ENCODE data around the gene PDE9A.

The PDE9A gene

DNA sequence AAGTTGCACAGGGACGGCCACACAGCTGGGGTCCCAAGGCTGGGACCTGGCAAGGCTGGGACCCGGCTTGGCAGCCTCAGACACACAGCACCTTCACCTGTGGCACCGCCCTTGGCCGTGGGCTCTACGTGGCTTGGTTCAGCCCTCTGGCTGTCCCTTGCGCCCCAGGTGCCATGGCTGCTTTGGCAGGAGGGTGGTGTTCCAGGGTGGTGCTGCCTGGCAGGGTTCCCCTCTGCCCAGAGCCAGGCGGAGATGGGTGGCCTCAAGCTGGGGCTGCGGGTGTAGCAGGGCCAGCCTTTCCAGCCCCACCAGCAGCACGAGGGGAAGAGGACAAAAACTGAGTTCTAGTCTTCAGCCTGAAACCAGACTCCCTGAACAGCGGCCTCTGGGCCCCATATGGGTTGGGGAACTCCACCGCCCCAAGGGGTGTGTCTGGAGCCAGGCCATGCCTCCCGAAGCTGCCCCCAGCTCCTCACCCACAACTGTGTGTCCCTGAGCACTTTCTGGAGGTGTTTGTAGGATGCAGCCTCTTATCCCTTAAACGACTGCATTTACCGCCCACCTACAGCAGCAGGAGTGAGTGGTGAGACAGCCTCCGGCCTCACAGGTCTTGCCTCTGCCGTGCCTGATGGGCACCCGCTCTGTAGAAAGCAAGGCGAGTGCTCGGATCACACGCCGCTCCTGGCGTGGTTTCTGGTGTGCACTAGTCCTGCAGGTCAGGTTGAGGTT, 92.3 kb downstream of the PDE9A start:
- DNase-seq, result no peak

DNA sequence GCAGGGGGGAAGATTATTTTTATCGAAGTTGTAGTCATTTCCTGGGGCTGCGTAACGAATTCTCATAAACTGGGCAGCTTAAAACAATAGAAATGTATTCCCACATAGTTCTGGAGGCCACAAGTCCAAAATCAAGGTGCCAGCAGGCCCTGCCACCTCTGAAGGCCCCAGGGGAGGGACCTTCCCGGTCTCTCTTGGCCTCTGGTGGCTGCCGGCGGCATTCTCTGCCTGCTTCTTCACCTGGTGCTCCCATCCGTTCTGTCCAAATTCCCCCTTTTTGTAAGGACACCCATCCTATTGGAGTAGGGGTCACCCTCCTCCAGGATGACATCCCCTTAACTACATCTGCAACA, 92.8 kb downstream of the PDE9A start:
- no peak for DNase-seq

DNA sequence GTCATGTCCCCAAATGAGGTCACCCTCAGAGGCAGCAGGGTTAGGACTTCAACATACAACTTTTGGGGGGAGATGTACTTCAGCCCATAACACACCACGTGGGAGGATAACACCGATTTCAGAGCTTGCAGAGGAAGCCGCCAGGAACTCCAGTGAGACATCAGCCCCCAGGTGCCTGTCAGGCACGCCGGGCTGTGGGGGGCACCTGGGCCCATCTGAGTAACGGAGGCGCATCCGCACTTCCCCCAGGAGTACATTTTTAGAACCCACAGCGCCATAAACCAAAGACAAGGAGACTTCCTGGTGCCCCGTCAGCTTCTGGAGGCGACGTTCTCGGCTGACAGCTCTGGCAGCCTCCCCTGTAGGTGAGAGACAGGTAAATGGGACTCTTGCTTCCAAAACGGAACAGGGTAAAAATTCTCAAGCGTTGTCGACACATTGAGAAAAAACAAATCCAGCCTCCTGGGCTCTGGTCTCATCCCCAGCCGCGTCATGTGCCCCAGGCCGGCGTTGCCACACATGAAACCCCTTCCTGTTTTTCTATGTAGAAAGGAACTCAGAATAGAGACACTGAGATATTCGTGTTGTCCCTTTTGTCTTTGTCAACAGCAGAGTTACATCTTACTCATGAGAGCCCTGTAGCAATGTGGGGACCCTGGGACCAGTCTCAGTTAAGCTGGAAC, 93.3 kb downstream of the PDE9A start:
- DNase-seq, result no peak

DNA sequence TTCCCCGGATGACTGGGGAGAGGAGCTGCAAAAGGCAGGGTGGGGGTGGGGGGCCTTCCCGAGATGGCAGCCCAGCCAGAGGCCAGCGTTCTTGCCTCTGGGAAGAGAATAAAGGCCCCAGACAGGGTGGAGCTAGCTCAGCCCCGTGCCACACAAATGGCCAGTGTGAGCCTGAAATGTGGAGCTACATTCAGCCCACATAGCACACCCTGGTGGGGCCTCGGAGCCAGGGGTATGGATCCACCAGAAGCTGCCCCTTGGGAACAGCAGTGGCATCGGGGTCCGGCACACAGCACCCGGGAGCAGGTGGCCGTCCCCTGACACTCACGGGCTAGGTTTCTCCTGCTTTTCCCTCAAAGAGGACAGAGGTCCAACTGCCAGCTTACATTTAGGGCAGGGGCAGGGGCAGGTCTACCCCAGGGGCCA, 93.9 kb downstream of the PDE9A start:
- DNase-seq, result no peak

DNA sequence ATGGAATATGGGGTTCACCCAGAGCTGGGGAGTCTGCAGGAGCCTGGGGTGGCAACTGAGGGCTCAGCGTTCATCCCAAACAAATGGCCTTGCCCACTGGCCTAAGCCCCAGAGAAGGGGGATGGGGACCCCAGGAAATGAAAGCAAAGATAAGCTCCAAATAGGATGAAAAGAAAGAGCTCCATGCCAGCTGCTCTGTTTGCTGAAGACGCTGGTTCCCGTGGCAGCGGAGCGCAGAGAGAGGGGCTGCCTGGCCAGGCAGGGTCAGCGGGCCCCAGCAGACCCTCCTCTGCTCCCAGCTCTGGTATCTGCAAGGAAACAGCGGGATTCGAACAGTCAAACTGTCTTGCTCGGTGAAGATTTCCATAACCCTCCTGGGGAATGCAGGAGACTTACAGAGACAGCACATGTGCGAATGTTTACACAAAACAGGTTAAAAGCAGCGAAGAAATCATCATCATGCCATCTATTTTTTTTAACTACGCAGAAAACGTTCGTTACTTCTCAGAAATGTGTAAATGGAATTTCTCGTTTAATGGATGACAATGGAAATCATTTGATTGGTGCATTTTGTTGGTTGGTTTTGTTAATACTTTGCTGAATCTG, 94.4 kb downstream of the PDE9A start:
- no peak for DNase-seq

DNA sequence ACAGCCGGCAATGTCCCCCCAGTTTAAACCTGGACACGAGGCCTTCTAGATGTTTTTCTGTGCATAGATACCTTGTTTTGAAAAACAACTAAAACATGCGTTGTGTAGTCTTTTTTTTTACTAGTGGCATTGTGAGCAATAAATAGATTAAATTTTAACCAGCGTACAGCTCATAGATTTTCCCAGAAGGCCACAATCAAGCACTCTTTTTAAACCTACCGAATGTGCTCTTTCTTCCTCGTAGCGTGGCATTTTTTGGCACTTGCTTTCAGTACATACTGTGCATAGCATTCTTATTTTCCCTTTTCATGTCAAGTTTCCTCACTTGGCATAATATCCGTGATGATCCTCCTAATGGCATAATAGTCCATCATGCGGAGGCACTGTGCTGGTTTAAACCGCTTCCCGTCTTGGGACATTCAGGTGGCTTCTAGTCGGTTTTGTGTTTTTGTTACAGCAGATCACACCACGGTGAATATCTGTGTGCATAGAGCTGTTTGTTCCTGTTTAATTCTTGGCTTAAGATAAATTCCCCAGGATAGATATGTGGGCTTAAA, 95.3 kb downstream of the PDE9A start:
- no peak for DNase-seq

DNA sequence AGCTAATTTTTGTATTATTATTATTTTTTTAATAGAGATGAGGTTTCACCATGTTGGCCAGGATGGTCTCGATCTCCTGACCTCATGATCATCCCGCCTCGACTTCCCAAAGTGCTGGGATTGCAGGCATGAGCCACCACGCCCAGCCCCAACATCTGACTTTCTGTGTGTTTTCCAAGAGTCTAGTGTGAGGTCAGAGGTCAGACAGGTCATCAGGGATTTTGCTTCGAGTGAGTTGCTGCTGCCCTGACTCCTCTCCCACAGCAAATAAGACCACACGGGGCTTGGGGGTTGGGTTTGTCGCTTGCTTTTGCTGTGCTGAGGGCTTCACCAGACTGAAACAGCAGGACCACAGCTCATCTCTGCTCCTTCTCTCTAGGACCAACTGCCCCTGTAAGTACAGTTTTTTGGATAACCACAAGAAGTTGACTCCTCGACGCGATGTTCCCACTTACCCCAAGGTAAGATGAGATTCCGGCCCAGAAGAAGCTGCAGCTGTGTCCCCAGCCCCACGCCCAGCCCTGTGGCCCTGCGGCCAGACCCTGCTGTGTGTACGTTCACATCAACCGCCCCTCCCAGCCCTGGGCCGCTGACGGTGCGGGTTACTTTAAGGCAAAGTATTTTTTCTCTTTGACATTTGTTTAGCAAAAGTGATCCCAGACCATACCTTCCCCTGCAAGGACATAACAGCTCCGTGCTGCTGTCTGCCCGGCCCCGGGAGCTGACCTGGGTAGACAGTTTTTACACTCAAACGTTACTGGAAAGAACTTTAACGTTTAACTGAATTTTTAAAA, 97.5 kb downstream of the PDE9A start:
- DNase-seq, result no peak

DNA sequence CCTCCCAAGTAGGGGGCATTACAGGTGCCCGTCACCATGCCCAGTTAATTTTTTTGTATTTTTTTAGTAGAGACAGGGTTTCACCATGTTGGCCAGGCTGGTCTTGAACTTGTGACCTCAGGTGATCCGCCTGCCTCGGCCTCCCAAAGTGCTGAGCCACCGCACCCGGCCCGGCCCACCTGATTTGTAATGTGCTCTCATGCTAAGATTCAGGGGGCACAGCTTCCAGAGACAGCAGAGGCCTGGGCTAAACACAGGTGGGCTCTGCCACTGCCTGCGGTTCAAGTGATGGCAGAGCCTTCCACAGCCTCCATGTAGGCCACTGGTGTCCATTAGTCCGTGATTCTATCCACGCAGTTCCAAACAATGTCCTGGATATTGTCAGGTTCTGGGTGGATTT, 98.4 kb downstream of the PDE9A start:
- no peak for DNase-seq

DNA sequence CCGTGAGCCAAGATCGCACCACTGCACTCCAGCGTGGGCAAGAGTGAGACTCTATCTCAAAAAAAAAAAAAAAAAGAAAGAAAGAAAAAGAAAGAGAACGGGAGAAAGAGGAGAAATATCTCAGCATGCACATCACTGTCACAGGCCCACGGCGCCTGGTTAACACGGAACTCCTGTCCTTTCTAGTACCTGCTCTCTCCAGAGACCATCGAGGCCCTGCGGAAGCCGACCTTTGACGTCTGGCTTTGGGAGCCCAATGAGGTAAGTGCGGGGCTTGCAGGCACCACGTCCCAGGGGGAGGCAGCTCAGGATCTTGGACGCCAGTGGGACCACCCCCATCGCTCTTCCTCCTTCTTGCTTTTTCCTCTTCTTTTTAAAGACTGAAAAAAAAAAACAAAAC, 100.4 kb downstream of the PDE9A start:
- no peak for DNase-seq

DNA sequence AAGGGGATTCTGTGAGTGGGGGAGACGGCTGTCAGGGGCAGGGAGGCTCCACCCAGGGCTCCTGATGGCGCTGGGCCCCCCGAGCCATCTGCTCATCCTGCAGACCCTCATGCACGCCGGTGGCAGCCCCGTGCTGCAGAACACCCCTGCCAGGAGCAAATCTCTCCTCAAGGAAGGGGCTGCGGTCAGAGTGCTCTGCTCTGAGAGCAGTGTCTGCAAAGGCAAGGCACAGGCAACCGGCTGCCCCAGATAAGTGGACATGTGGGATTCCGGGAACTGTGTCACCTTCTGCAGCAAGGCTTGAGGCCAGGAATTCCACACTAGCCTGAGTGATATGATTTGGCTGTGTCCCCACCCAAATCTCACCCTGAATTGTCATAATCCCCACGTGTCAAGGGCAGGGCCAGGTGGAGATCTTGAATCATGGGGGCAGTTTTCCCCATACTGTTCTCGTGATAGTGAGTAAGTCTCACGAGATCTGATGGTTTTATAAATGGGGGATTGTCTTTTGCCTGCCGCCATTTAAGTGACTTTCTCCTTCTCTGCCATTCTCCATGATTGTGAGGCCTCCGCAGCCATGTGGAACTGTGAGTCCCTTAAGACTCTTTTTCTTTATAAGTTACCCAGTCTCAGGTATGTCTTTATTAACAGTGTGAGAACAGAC, 101.0 kb downstream of the PDE9A start:
- no peak for DNase-seq

DNA sequence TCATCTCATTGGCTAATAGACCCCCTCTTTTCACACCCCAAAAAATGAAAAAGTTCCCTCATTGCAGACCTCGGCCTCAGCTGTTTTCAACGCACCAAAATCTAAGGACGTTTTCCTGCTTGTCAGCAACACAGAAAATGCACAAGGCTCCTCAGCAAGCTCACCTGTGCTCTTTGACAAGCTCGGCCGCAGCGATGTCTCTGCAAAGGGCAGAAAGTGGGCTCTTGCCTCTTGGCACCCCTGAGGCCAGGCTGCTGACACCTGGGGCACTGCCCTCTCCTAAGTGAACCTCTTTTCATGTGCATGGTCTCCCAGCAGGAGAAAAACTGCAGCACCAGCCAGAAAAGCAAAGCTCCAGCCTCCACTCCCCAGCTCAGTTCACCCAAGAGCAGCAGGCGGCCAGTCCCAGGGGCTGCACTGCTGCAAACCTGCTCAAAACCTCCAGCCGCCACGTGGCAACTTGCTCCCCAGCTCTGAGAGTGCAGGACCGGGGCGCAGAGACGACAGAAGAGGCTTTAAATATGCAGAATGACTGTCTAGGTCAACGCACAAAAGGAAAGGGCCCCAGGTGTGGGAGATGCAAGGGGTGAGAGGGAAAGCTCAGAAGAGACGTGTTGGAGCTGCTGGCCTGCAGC, 101.7 kb downstream of the PDE9A start:
- DNase-seq, result no peak

DNA sequence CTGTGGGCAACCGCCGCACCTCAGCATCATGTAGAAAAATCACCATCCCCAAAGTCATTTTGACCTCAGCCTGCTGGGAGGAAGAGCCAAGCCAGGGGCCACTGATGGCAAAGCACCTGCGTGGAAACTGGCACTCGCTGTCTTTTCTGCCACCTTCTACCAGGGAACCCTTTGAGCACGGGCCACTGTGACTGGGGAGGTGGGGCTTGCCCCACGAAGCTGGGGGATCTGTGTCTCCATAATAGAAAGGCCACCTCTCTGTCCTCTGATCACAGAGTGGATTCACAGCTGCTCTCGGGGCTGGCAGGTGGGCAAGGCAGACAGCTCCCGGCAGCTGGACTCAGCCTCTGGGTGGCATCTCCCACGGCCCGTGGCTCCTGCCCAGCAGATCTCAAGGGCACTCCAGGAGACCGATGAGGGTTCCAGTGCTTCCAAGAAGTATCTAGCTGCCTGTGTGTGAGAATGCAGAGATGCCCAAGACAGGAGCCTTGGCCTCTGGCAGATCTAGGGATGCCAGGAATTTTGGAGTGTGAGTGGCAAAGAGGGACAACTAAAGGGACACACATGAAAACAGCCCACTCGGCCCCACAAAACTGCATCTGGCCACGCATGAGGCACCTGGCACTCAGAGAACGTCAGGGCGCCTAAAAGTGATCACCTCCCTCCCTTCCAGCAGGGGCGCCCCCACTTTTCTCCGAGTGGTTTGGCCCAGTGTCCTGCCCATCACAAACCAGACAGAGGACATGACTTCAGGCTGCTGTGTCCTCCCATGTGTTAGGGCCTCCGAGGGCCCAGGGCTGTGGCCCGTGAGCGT, 102.6 kb downstream of the PDE9A start:
- no peak for DNase-seq

DNA sequence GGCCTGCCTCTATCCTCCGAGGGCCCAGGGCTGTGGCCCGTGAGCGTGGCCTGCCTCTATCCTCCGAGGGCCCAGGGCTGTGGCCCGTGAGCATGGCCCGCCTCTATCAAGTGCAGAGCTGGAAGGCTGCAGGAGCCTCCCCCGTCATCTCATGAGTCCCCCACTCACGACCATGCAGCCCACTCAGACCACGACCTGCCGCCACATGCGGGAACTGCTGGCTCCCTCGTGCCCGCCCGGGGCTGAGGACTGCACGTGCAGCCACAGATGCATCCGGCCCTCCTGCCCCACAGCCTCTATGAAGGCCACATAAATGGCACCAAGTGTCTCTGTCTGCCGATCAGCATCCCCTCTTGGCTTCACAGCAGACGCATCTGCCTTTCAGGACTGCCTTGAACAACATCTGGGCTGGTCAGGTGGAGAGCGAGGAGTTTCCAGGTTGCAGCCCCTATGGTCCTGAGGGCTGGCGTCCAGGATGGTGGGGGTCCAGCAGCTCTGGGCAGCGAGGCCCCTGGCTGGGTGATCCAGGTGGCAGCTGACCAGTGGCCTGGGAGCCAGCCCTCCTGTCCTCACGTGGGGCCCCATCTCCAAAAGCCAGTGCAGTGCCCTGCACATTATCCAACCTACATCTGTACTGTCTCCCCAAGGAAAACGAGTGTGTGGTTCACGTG, 103.3 kb downstream of the PDE9A start:
- no peak for DNase-seq

DNA sequence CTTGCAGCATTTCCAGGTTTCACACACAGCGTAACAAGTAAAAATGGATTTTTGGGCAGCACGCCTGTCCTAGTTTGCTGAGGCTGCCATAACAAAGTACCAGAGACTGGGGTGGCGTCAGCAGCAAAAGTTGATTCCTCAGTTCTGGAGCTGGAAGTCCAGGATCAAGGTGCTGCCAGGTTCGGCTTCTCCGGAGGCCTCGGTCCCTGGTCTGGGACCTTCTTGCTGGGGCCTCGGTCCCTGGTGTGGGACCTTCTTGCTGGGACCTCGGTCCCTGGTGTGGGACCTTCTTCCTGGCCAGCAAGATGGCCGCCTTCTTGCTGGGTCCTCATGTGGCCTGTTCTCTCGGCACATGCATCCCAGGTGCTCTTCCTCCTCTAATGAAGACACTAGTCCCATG, 104.0 kb downstream of the PDE9A start:
- DNase-seq, result no peak

DNA sequence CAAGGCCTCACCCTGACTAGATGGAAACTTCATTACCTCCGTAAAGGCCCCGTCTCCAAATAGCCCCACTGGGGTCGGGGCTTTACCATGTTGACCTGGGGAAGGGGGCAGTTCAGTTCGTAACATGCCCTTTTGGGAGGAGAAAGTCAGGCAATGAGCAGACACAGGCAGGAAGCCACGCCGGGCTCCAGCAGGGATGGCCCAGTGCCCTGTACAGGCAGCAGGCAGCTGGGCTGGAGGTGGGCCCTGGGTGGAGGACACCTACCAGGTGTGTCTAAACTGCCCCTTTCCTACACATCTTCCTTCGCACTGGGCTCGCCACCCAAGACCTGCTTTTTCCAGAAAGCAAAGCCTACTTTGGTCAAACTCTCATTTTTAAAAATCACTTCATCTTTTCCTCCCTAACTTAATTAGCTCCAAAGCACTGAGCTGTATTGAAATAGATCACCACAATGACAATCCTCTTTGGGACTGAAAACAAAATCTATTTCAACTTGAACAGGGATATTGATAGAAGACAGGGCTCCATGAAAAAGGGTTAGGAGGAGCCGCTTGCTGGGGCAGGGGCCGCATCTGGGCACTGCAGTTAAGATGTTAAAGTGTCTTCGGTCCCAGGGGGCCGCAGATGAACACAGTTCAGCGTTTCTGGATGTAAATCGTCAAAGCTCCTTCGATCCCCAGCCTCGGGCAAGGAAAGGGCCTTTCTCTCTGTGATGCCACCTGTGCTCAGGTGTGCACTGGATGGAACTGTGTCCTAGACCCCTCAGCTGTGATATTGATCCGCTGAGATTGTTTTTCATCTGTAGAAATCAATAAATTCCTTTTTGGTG, 104.6 kb downstream of the PDE9A start:
- DNase-seq, result no peak

DNA sequence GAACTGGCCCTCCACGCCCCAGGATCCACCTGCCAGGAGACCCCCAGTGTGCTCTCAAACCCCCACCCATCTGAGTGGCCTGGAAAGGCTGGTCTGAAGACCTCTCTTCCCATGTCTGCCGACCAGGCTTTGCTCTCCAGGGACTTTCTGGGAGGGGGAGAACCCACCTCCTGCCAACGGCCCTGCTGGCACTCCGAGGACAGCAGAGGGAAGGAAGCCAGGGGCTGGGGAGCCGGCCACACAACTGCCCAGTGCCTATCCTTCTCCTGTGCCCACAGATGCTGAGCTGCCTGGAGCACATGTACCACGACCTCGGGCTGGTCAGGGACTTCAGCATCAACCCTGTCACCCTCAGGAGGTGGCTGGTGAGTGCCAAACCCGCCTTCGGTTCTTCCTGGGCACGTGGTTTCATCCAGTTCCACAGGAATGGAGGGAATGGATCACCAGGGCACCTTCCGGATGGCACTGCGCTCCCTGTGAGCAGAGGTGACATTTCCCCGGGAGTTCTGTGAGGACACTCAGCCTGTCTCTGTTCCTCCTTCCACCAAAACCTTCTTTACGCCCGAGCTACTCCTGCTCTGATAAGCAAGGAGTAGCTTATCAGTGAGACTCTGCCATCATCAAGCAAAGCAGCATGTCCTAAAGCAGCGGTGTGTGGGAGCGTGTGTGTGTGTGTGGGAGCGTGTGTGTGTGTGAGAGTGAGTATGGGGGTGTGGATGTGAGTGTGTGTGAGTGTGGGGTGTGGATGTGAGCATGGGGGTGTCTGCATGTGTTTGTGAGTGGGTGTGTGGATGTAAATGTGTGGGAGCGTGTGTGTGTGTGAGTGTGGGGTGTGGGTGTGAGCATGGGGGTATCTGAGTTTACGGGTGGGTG, 105.5 kb downstream of the PDE9A start:
- DNase-seq, result no peak

DNA sequence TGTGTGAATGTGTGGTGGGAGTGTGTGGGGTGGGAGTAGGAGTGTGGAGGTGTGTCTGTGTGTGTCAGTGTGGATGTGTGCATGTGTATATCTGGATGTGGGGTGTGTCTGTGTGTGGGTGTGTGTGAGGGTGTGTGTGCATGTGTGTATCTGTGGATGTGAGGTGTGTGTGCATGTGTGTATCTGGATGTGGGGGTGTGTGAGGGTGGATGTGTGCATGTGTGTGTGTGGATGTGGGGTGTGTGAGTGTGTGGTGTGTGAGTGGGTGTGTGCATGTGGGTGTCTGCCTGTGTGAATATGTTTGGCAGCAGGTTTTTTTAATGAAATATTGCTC, 106.1 kb downstream of the PDE9A start:
- no peak for DNase-seq

DNA sequence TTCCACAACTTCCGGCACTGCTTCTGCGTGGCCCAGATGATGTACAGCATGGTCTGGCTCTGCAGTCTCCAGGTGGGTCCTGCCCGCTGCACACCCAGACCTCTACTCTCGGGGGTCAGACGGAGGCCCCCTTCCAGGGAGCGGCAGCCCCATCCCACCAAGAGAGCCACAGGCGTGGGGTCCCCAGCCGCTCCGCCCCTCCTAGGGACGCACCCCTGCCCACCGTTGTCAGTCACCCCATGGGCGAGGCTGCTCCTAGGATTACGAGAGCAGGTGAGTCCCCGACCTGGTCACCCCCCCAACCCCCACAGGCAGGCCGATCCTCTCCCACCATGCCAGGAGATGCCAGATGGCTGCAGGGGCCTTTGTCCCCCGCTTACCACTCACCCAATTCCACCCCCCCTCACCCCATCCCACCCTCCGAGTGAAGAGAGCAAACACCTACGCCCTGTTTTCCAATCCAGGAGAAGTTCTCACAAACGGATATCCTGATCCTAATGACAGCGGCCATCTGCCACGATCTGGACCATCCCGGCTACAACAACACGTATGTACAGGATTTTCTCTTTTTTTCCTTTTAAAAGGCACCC, 107.0 kb downstream of the PDE9A start:
- DNase-seq, result no peak

Data from NCI-H1417 treated with DMSO at 0.1 percent for 48 hours (cell line).